GM19324 (cell line): ENCODE data around the gene INTS13.
A peak's percentile ranks its signal among the peaks of the same experiment; 100 is the strongest.
"Not testable (repeated sequence)": the region's sequence is repeated elsewhere in the genome, so short reads cannot be mapped to it uniquely, and the experiment has no call there.

Source experiments
- ATAC-seq: cut with Tn5 transposase; IDR thresholded peaks from one replicate; pipeline ENCODE4 v1.9.1; 2021; ENCODE audit warnings: mild to moderate bottlenecking, moderate library complexity; ENCODE audit not compliant: unreplicated experiment, low FRiP score

The INTS13 gene, protein sequence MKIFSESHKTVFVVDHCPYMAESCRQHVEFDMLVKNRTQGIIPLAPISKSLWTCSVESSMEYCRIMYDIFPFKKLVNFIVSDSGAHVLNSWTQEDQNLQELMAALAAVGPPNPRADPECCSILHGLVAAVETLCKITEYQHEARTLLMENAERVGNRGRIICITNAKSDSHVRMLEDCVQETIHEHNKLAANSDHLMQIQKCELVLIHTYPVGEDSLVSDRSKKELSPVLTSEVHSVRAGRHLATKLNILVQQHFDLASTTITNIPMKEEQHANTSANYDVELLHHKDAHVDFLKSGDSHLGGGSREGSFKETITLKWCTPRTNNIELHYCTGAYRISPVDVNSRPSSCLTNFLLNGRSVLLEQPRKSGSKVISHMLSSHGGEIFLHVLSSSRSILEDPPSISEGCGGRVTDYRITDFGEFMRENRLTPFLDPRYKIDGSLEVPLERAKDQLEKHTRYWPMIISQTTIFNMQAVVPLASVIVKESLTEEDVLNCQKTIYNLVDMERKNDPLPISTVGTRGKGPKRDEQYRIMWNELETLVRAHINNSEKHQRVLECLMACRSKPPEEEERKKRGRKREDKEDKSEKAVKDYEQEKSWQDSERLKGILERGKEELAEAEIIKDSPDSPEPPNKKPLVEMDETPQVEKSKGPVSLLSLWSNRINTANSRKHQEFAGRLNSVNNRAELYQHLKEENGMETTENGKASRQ

DNA sequence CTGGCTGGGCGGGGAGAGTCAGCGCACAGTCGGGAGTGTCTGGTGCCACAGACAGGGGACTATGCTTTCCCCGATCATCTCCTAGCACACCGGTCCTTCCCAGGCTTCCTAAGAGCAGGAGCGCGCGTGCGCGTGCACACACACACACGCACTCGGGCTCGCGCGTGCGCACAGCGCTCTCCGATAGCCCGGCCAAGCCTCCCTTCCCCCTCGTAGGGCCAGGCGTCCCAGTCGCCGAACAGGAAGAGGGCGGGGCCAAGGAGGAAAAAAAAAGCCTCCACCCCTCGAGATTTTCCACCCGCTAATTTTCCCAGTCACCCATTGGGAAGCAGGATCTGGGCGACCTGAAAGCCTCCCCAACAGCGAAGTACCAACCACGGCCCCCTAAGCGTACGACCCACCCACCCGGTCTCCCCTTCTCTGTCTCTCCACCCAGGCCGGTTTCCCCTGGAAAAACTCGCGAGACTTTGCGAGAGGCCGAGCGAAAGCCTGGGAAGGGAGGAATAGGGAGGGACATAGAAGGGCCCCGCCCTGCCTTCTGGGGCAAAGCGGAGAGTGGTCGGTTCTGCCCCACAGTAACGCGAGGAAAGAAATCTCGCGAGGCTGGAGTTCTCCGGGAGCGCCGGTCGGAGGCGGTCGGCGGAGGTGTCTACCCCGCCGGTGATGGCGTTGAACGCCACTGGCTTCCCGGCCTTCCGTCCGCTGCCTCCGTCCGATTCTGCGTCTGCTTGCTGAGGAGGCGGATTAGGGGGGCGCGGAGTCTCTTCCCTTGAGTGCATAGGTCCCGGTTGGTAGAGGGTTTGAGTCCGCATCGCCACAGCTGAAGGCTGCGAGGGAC is at the start of gene INTS13, which contains the start of gene FGFR1OP2:
Gene INTS13 (minus strand): TSS at position 119 of the 838 bp plus-strand sequence. CDS start 1,178 bp downstream, outside the sequence.
Gene FGFR1OP2 (plus strand): TSS at position 608 of the 838 bp plus-strand sequence. CDS start 15,689 bp downstream, outside the sequence.
- ATAC-seq, result peak; percentile 82

DNA sequence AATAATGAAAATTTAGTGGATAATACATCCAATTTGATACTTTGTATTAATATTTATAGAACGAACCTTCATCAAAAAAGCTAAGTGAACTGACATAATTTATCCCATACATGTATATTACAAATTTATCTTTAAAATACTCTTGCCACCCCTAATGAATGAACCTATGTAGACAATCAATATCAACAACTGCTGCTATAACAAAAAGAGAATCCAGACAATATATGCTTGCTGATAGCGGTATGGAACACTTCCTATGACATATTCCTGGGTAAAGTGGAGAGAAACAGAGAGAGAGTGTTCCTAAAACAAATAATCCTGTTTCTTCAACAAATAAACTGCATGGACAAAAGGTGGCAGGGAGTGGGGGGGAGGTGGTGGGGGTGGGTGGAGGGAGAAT is 45.1 kb upstream of the INTS13 start:
- ATAC-seq, result no peak

DNA sequence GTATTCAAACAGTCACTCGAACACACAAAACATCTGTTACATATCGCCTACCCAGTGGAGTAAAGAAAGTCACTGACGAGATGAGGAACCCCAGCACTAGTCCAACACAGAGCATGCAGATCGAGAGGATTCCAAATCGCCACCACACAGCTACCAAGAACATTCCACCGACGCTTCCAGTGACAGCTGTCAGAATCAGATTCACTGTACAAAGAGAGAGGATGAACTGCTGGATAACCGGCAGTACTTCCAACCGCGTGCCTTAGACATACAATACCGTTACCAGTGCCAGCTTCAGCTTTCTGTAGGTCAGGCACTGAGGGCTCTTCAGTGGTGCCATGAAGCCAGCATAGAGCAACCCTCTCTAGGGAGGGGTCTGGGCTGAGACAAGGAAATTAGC is 42.0 kb upstream of the INTS13 start:
- ATAC-seq, result no peak

DNA sequence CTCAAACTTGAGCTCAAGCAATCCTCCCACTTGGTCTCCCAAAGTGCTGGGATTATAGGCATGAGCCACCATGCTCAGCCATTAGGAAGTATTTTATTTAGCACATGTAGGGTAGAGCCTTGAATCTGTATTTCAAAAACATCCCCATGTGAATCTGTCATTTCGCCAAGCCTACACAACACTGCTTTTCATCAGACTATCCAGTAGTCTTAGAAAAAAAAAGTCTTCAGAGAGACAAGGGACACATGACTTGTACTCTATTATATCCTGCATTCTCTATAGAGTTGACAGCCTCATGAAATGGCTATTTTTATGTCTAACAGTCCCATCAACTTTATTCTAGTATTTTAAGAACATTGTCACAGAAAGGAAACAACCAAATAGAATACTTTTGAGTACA is 41.0 kb upstream of the INTS13 start:
- no peak for ATAC-seq

GRCh38 chr12:26976687-26977086 is 38.9 kb upstream of the INTS13 start:
- ATAC-seq, result no peak

DNA sequence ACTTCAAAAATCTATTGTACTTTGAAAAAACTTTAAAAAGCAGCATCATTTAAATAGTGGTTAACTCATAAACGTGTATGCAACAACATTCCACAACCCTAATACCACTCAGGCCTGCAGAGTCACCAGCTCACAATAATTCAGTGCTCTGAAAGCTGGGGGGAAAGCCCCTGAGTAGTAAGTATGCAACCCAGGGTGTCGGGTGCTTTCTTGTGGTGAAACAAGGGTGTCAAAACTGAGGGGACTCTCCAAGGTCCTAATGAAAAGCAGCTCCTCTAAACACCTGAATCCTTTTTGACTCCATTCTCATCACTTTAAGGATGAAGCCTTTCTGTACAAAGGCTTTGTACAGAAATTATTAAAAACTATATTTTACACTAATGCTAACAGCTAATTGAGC is 34.2 kb upstream of the INTS13 start:
- peak; percentile 83 for ATAC-seq

DNA sequence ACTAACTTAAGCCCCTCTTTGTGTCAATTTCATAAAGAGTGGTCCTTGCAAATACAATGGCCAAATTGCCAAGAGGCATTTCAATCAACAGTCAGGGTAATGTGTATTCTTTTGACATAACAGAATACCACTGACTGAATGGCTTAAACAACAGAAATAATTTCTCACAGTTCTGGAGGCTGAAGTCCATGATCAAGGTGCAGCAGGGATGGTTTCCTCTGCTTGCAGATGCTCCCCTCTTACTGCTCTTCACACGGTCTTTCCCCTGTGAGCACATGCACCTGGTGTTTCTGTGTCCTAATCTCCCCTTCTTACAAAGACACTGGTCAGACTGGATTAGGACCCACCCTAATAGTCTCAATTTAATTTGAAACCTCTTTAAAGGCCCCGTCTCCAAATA is 32.4 kb upstream of the INTS13 start:
- no peak for ATAC-seq

- ATAC-seq, result no peak
Measured at GRCh38 chr12:26966842-26967241, 29.1 kb upstream of the INTS13 start.

GRCh38 chr12:26963413-26963812 is 25.6 kb upstream of the INTS13 start:
- ATAC-seq, result no peak

- ATAC-seq, result no peak
Measured at GRCh38 chr12:26961803-26962202, 24.0 kb upstream of the INTS13 start.

- ATAC-seq, result not testable (repeated sequence)
Measured at GRCh38 chr12:26961391-26961790, 23.6 kb upstream of the INTS13 start.

GRCh38 chr12:26954027-26954426 is 16.2 kb upstream of the INTS13 start:
- no peak for ATAC-seq

- ATAC-seq, result no peak
Measured at GRCh38 chr12:26953447-26953846, 15.7 kb upstream of the INTS13 start.

- no peak for ATAC-seq
Measured at GRCh38 chr12:26948309-26948708, 10.5 kb upstream of the INTS13 start.

DNA sequence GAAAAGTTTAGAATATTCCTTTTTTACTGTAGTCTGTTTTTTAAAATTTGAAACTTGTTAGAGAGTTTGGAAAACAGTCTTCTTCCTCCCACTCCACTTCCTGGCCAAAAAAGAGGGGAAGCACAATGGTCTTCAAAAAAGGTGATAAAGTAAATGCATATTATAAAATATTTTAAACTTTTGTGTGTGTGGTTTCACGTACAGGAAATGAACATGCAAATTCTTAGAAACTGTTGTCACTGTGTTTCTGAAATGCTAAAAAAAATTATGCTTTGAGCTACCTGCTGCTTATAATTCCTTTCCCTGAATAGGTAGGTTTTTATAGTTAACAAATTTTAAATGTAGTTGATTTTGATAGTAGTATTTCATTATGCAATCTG is 3.4 kb upstream of the INTS13 start:
- ATAC-seq, result no peak

DNA sequence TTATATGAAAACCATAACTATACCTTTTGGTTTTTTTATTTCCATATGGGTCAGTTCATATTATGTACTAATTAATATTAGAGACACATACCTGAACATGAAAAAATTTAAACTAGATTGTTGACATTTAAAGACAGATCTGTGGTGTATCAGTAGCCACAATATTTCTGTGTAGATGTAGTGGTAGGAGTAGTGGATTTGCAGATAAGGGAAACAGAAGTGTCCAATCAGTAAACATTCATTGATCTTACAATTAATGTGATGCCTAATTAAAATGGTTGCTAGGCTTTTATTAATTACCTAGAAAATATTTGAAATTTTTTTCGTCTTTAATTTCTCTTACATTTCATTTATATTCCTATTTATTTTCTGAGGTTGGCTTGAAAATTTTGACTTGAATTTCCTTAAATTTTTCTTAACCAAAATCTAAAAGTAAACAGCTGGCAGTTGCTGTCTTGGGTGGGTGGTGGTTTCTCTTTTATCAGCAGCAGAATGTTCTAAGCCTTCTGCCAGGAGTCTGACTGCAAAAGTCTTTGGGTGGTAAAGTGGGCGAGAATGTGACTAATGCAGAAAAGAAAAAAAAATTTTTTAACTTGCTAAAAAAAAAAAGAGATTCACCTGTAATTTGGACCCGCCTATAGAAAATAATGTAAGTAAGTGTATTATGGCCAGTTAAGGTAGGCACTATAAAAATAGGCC is 2.9 kb upstream of the INTS13 start:
- ATAC-seq, result no peak

GRCh38 chr12:26939953-26940352 is 2.2 kb upstream of the INTS13 start:
- no peak for ATAC-seq

DNA sequence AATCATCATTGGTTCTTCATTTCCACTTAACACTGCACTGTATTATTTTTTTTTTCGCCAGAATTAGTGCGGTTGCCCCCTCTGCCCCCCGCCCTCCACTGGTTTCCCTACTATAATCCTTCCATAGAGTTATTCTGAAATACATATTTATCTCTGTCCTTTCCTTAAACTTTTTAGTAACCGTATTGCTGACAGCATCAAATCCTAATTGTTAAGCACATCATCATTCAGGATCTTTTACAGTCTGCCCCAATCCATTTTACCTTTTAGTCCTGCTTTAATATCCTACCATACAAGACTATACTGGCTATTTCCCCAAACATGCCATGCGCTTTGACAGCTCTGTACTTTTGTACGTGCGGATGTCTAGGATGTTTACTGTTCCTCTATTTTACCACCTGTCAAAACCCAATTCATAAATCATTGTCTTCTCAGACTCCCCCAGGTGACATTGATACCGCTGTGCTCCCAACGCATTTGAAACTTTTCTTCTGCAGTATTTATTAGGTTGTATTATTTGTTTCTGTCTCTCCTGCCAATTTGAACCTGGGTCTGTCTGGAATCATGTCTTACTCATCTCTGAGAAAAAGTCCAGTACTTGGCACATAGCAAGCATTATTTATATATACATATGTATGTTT is 1.5 kb upstream of the INTS13 start:
- no peak for ATAC-seq

GRCh38 chr12:26938701-26939062 is 901 bp upstream of the INTS13 start:
- peak; percentile 7 for ATAC-seq

GRCh38 chr12:26937443-26937862 is 328 bp downstream of the INTS13 start:
- ATAC-seq, result no peak
